Right lung (tissue), 5 donors: Measurements from ENCODE around the gene NAGK. TPM values are rescaled to one million over a fixed set of nuclear protein-coding genes. Genes with fewer than 3 reads are reported as not detected.
"Not testable (repeated sequence)": the region's sequence is repeated elsewhere in the genome, so short reads cannot be mapped to it uniquely, and the experiment has no call there.

Experiments used
- DNase-seq, 2 donors: peaks; one replicate each; pipeline ENCODE4 v3.0.0-alpha.2; 2013
- polyA plus RNA-seq, 5 donors: library from polyadenylated mRNA; unstranded; fragments of 120-200 nt; gene quantifications; one replicate each; pipeline versions ENCODE4 v1.2.1 to v1.2.3, GENCODE V29; 2013; ENCODE audit warnings: inconsistent platforms in 1 of 5, low replicate concordance in 1 of 5; ENCODE audit not compliant: insufficient read length in 5 of 5, insufficient read depth in 1 of 5

Gene NAGK
- polyA plus RNA-seq, 5 donors: 83.3 to 111 (median 102) TPM

- no peak for DNase-seq
These were observed 3.5 kb upstream of the NAGK start for GRCh38 chr2:71064754-71065621.

- DNase-seq: no peak
These were observed 1.6 kb upstream of the NAGK start for GRCh38 chr2:71066856-71067255.

GRCh38 chr2:71067567-71068217 lies 756 bp upstream of the NAGK start:
- no peak for DNase-seq

- DNase-seq: no peak
These were observed 928 bp downstream of the NAGK start for GRCh38 chr2:71069376-71069775.

GRCh38 chr2:71070294-71071093 lies 2.0 kb downstream of the NAGK start:
- DNase-seq: no peak

GRCh38 chr2:71071681-71072398 lies 3.4 kb downstream of the NAGK start:
- DNase-seq: peak; percentile 23 to 36

GRCh38 chr2:71072492-71072891 lies 4.0 kb downstream of the NAGK start:
- no peak for DNase-seq

GRCh38 chr2:71073475-71073874 lies 5.0 kb downstream of the NAGK start:
- no peak for DNase-seq

GRCh38 chr2:71074893-71075395 lies 6.5 kb downstream of the NAGK start:
- DNase-seq: no peak

- DNase-seq: no peak
These were observed 10.2 kb downstream of the NAGK start for GRCh38 chr2:71078624-71079023.

GRCh38 chr2:71082402-71083252 lies 14.2 kb downstream of the NAGK start:
- DNase-seq: no peak

- DNase-seq: not testable (repeated sequence)
These were observed 14.8 kb downstream of the NAGK start for GRCh38 chr2:71083297-71083696.

GRCh38 chr2:71083752-71084312 lies 15.4 kb downstream of the NAGK start:
- DNase-seq: not testable (repeated sequence)

GRCh38 chr2:71085325-71086003 lies 17.0 kb downstream of the NAGK start:
- not testable (repeated sequence) for DNase-seq

- DNase-seq: not testable (repeated sequence)
These were observed 21.0 kb downstream of the NAGK start for GRCh38 chr2:71089475-71089874.

- not testable (repeated sequence) for DNase-seq
These were observed 23.4 kb downstream of the NAGK start for GRCh38 chr2:71091808-71092207.

- not testable (repeated sequence) for DNase-seq
These were observed 24.2 kb downstream of the NAGK start for GRCh38 chr2:71092491-71093260.

- DNase-seq: peak; percentile 13 to 21
These were observed 31.9 kb downstream of the NAGK start for GRCh38 chr2:71100195-71100964.
